Erythroblast (primary cell): ENCODE data around the gene CEP295NL.

Experiments used
- GATA1 ChIP-seq: IDR thresholded peaks from 2 replicates; pipeline ENCODE4 v1.6.1; 2011; ENCODE audit warnings: low read depth, mild to moderate bottlenecking, control low read depth, low read length, moderate library complexity
- POLR2A ChIP-seq: IDR thresholded peaks from 2 replicates; pipeline ENCODE4 v1.6.1; 2011; ENCODE audit warnings: mild to moderate bottlenecking, low read length

DNA sequence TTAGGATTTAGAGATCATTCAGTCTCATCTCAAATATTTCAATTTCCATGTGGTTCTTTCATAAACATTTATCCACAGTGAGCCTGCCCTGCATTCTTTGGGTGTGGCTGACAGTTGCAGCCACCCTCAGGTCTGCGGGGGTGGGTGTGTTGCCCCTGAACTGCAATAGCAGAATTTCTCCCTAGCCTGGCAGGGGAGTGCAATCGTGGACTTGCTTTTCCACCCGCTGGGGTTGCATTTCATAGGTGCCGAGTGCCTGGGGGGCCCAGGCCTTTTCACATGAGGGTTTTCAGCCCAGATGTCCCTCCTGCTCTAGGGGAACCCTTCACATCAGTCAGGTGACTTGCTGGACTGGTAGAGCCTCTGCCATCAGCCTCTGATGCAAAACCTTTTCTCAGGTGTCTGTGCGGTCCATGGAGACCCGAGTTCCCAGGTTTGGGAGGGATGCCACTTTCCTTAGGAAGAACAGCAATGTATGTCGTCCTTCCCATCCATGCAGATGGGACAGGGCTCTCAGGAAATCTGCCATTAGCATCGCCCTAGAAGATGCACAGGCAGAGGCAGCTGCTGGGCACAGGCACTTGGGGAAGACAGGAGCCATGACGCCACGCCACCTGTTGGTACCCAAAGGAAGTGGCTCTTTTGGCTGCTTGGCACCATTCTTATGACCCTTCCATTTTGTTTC is 60.0 kb downstream of the CEP295NL start:
- TF ChIP-seq POLR2A (no peak), GATA1 (no peak)
